Vagina (tissue), 2 donors: ENCODE measurements around the gene CDH13.

Experiments
- CTCF ChIP-seq, 3 experiments: fragments of 450-650 bp in 2 of 3; fragments of 200-600 bp in 1 of 3; sonication (generic) in 1 of 3; IDR thresholded peaks; one replicate each; pipeline ENCODE4 v1.5.1; 2017 to 2019; ENCODE audit warnings: antibody characterized with exemption in 3 of 3, mild to moderate bottlenecking in 2 of 3, moderate library complexity in 2 of 3
- POLR2A ChIP-seq, 2 donors: fragments of 450-650 bp; IDR thresholded peaks; one replicate each; pipeline ENCODE4 v1.6.1; 2017; ENCODE audit warnings: antibody characterized with exemption in 2 of 2, mild to moderate bottlenecking in 2 of 2, moderate library complexity in 2 of 2

DNA sequence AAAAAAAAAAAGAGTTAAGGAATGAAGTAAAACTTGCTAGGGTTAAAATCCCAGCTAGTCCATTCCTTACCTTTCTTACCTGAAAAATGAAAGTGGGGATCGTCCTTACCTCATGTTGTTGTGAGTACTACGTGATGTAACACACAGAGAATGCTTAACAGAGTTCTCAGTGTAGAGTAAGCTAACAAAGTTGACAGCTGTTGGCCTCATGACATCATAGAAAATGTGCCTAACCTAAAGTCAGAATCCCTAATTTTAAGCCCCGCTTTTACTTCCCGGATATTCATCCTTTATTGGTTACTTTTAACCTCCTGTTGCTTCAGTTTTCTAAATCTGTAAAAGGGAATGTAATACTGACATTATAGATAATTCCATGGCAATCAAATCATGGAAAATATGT lies 675.2 kb downstream of the CDH13 start:
- no peak for TF ChIP-seq POLR2A (IDR thresholded peaks at IDR 0.05)
- TF ChIP-seq CTCF (IDR thresholded peaks at IDR 0.05): no peak
